ENCODE data around the gene GBF1. TPM values are rescaled to one million over a fixed set of nuclear protein-coding genes. Genes with fewer than 3 reads are reported as not detected.

Gene GBF1
- total and polyA plus RNA-seq, 2 of the 13 experiments (the other 11 are each of a cell fraction or from before 2014, with no cell fraction given) = 17.1 to 21.9 TPM

- no peak for FAIRE-seq
- ChIA-PET CTCF (ENCODE audit: low intra/inter-chr PET ratio, low total read pairs) (no interaction called here), POLR2A (no interaction called here)
- peaks cover 24% of the 10 kb centered on the region for H3K4me1 ChIP-seq (ENCODE audit: insufficient read depth, low read length)
- no peaks in the 10 kb centered on the region for H3K9me3 ChIP-seq (ENCODE audit: low read length)
- H3K27ac ChIP-seq (ENCODE audit: extremely low read length, insufficient read depth, low read length) = no peak overlapping the region
- no peak for ATAC-seq
- H3K27me3 ChIP-seq (ENCODE audit: control insufficient read depth in 1 of 2, insufficient read depth in 2 of 2, low read length in 2 of 2) = peaks cover 20 to 77% of the 10 kb centered on the region in 2 experiments
- intact Hi-C loops (cut with micrococcal nuclease; ENCODE audit: unreplicated experiment) = no loop called here
- H3K79me2 ChIP-seq (ENCODE audit: insufficient read depth, low read length) = no peaks in the 10 kb centered on the region
- peaks cover 4% of the 10 kb centered on the region; the same call in 1 of the 2 replicates for H4K20me1 ChIP-seq (ENCODE audit: insufficient read depth, low read length)
- no peak overlapping the region for H2AFZ ChIP-seq (ENCODE audit: low read length)
- no peak overlapping the region for H3K4me3 ChIP-seq (replicated peaks in 1 of 3; ENCODE audit: insufficient read depth in 1 of 3, low read depth in 2 of 3, low read length in 3 of 3)
- BruUV-seq (replicated peaks) = no TSS peak
- H3K4me2 ChIP-seq (ENCODE audit: low read depth, low read length) = no peak overlapping the region
- no peaks in the 10 kb centered on the region for H3K36me3 ChIP-seq (replicated peaks in 1 of 2; ENCODE audit: control insufficient read depth in 1 of 2, insufficient read depth in 2 of 2, low read length in 2 of 2)
- 8% methylated on average over 5 of the region's 5 CpGs for WGBS (ENCODE audit: low lambda C conversion rate)
- in situ Hi-C loops (cut with HindIII; ENCODE audit: extremely low pct_ligation_motif_present, low pct_unique_long_range_greater_than_20kb) = no loop called here
- DNase-seq (ENCODE audit: low spot score) = no peak
- H3K9ac ChIP-seq (ENCODE audit: insufficient read depth, low read depth, low read length) = no peak overlapping the region
- TF ChIP-seq ZNF460 (CRISPR knock-in tag; IDR thresholded peaks at IDR 0.05; ENCODE audit: borderline replicate concordance) (no peak), NFYB (CRISPR knock-in tag; IDR thresholded peaks at IDR 0.05) (no peak), NR3C1 (CRISPR knock-in tag; IDR thresholded peaks at IDR 0.05) (no peak), RFX1 (IDR thresholded peaks at IDR 0.05) (peak; percentile 73), RFXANK (CRISPR knock-in tag; IDR thresholded peaks at IDR 0.05) (no peak), ZNF160 (CRISPR knock-in tag; IDR thresholded peaks at IDR 0.05) (no peak), MXI1 (IDR thresholded peaks at IDR 0.05; ENCODE audit: borderline replicate concordance, low read depth, low read length) (peak; percentile 48; the same call in 1 of the 3 replicates), RFX3 (CRISPR knock-in tag; IDR thresholded peaks at IDR 0.05) (peak; percentile 69), ZNF83 (CRISPR knock-in tag; IDR thresholded peaks at IDR 0.05; ENCODE audit: borderline replicate concordance) (no peak), ZNF282 (IDR thresholded peaks at IDR 0.05; ENCODE audit: partially characterized antibody) (no peak)
Observed at GRCh38 chr10:102413053-102413705, 167.8 kb downstream of the GBF1 start.
